Amniotic epithelial cell (primary cell): ENCODE results near the gene HSDL1.

Experiments used
- DNase-seq: peaks from one replicate; pipeline ENCODE4 v3.0.0-alpha.2; 2010; ENCODE audit warnings: low read depth

The HSDL1 gene

GRCh38 chr16:84176192-84177053 lies 31.4 kb upstream of the HSDL1 start:
- no peak for DNase-seq

GRCh38 chr16:84175350-84176081 lies 30.5 kb upstream of the HSDL1 start:
- DNase-seq = peak; percentile 53

- DNase-seq = no peak
These were observed 29.4 kb upstream of the HSDL1 start for GRCh38 chr16:84174396-84174795.

GRCh38 chr16:84169765-84170310 lies 24.9 kb upstream of the HSDL1 start:
- no peak for DNase-seq

- no peak for DNase-seq
These were observed 22.1 kb upstream of the HSDL1 start for GRCh38 chr16:84166796-84167695.

GRCh38 chr16:84165746-84166145 lies 20.8 kb upstream of the HSDL1 start:
- DNase-seq = peak; percentile 31

GRCh38 chr16:84161801-84162200 lies 16.8 kb upstream of the HSDL1 start:
- no peak for DNase-seq

GRCh38 chr16:84161037-84161436 lies 16.1 kb upstream of the HSDL1 start:
- no peak for DNase-seq

- no peak for DNase-seq
These were observed 14.8 kb upstream of the HSDL1 start for GRCh38 chr16:84159800-84160199.

GRCh38 chr16:84159007-84159406 lies 14.0 kb upstream of the HSDL1 start:
- DNase-seq = no peak

GRCh38 chr16:84156342-84156784 lies 11.4 kb upstream of the HSDL1 start:
- peak; percentile 9 for DNase-seq

GRCh38 chr16:84155771-84156170 lies 10.8 kb upstream of the HSDL1 start:
- no peak for DNase-seq

- DNase-seq = no peak
These were observed 10.2 kb upstream of the HSDL1 start for GRCh38 chr16:84155226-84155625.

- DNase-seq = no peak
These were observed 8.8 kb upstream of the HSDL1 start for GRCh38 chr16:84153660-84154214.

GRCh38 chr16:84150926-84151325 lies 5.9 kb upstream of the HSDL1 start:
- DNase-seq = no peak

- peak; percentile 4 for DNase-seq
These were observed 643 bp downstream of the HSDL1 start for GRCh38 chr16:84144209-84144858.

- DNase-seq = peak; percentile 19
These were observed 1.2 kb downstream of the HSDL1 start for GRCh38 chr16:84143784-84144199.

GRCh38 chr16:84143081-84143480 lies 1.9 kb downstream of the HSDL1 start:
- no peak for DNase-seq

GRCh38 chr16:84141143-84141670 lies 3.8 kb downstream of the HSDL1 start:
- no peak for DNase-seq

- no peak for DNase-seq
These were observed 5.2 kb downstream of the HSDL1 start for GRCh38 chr16:84139628-84140258.
